Colon (tissue), 2 donors: ENCODE measurements around the gene ZNF281.

ENCODE experiments used
- FAIRE-seq: peaks from 2 replicates; lab custom pipeline; 2012; peaks lifted over from hg19 to GRCh38; lab: Jason Lieb, UNC
- donor health status: control.
- donor health status: control.

The ZNF281 gene

DNA sequence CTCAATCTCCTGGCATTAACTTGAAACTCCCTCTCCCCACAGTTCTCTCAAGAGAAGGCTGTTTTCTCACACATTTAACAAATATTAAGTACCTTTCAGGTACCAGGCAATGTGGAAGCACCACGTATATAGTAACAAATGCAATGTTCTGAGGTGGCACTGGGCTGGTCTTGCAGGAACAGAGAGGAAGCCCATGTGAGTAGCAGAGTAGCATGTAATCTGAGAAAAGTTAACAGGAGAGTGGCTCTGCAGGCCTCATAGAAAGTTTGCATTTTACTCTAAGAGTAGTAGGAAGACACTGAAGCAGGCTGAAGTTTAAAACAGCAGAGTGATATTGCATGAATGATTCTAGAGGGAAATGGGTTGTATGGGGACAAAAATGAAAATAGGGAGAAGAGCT lies 21.0 kb downstream of the ZNF281 start:
- no peak for FAIRE-seq

DNA sequence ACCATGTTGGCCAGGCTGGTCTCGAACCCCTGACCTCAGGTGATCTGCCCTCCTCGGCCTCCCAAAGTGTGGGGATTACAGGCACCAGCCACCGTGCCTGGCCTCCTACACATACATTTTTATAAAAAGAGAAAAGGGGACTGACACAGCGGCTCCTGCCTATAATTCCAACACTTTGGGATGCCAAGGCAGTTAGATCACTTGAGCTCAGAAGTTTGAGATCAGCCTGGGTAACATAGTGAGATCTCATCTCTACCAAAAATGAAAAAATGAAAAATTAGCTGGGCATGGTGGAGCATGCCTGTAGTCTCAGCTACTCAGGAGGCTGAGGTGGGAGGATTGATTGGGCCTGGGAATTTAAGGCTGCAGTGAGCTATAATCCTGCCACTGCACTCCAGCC lies 23.4 kb downstream of the ZNF281 start:
- no peak for FAIRE-seq

DNA sequence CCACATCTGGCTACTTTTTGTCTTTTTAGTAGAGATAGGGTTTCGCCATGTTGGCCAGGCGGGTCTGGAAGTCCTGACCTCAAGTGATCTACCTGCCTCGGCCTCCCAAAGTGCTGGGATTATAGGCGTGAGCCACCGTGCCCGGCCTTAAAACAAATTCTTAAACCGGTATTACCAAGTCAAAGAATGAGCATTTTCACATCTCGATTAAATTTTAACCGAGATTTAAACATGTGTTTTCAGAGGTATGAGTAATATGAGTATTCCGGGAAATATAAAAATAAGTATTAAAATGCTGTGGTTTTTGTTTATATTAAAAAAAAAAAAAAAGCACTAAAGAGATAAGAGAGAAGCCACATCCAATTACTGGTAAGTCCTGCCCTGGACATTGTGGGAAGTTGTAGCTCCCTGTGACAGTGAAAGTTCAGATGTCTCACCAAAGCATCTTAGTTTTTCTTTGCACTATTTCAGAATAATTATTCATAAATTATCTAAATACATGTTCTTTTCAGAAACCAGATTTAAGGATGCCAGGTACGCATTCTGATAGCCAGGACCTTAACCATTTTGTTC lies 24.9 kb downstream of the ZNF281 start:
- FAIRE-seq = no peak

DNA sequence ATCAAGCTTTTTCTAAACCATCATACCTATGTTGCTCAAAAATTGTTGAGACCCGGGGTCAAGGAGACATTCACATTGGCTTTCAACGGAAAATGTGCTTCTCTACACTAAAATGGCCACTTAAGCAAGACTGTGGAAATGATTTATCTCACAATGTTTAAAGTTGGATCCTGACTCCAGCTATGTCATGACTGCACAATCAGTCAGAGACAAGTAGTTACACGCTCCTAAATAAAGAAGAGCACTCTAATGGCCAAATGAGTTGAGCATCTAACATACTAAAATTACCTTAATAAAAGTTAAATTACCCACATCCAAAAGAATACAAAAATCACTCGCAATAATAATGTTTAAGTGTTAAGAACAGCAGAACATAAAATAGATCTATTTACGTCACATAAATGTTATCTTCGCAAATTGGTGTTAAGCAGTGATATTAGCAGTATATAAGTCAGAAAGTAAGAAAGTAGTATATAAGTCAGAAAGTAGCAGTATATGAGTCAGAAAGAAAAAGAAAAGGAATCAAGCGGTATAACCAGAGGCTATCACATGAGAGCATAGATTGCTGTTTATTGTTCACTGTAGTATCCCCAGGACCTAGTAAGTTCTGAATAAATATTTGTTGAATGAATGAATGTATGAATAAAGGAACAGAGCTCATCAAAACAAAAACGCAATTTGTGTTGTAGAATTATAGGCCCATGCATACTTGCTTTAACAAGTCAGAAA lies 28.4 kb downstream of the ZNF281 start:
- no peak for FAIRE-seq

DNA sequence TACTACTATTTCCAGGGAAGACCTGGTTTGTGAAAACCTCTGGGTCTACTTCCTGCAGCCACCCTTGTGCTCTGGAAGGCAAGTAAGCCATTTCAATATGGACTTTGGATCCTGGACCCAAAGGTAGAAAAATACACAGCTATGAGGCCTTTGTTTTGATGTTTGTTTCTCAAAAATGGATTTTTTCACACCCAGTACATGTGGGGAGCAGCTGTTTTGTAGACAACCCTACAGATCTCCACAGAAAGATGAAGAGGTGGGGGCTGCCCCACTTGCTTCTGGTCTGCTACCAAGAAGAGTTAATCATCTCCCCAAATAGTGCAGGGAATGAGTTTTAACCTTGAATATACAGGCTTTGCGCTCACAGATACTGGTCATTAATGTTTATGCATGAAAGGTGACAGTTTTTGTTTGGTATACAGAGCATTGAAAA lies 29.2 kb downstream of the ZNF281 start:
- FAIRE-seq = no peak

DNA sequence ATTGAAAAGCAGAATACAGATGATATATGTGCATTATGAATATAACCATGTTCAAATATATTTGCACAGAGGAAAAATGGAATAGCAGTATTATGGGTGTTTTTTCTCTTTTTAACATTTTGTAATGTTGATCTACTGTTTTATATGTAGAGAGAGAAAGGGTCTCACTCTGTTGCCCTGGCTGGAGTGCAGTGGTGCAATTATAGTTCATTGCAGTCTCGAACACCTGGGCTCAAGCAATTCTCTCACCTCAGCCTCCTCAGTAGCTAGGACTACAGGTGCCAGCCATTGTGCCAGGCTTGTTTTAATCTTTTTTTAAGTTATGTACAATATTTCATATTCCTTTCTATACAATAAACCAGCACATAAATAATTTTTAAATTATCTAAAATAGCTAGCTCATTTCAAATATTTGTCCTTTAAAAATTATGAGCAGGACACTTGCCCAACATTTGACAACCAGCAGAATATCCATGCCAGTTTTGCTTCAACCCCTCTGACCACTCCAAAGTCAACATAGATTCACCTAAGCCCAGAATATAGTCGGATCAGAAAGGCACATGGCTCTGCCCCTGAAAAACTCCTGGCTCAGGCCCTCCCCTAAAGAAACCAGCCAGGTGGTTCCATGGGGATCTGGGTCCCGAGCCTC lies 29.8 kb downstream of the ZNF281 start:
- FAIRE-seq = no peak

DNA sequence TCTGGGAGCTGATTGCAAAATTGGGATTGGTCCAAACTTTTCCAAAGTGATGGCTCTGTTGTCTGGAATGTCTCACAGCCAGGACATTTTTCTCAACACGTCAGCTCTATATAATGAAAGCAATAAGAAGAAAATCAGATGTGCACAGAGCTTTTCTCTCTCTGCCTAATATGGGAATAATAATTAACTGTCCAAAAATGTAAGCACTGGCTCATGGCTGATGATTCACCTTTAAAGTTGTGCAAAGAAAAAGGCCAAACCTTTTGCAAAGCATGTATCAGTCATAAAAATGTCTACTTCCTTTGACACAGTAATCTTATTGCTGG lies 30.4 kb downstream of the ZNF281 start:
- FAIRE-seq = no peak

DNA sequence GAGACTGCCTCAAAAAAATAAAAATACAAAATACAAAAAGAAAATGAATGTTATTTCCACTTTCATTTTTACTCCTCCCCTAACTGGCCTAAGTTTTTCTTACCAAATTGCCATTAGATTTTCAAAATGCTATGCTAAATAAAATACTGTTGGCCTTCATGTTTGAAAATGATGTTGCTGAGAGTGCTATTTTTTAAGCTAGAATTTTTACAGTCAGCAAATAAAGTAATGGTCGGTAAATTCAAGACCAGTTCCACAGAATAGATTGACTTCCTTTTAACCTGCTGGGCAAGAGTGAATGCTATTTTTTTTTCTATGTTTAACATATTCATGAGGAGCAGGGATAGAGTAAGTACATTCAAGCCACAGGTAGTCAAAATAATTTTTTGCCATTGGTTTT lies 31.7 kb downstream of the ZNF281 start:
- no peak for FAIRE-seq

DNA sequence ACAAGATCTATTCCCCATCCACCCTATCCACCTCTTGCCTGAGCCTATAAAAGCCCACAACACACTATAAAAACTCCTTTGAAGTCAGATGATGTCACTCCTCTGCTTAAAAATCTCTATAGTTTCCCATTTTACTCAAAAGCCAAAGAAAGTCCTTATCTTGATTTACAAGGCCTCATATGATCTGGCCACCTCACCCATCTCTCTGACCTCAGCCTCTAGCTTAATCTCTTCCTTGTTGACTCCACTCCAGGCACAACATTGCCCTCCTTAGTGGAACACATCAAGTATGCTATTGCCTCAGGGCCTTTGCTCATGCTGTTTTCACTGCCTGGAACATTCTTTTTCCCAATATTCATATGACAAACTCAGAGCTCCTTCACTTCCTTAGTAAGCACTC lies 33.3 kb downstream of the ZNF281 start:
- no peak for FAIRE-seq

DNA sequence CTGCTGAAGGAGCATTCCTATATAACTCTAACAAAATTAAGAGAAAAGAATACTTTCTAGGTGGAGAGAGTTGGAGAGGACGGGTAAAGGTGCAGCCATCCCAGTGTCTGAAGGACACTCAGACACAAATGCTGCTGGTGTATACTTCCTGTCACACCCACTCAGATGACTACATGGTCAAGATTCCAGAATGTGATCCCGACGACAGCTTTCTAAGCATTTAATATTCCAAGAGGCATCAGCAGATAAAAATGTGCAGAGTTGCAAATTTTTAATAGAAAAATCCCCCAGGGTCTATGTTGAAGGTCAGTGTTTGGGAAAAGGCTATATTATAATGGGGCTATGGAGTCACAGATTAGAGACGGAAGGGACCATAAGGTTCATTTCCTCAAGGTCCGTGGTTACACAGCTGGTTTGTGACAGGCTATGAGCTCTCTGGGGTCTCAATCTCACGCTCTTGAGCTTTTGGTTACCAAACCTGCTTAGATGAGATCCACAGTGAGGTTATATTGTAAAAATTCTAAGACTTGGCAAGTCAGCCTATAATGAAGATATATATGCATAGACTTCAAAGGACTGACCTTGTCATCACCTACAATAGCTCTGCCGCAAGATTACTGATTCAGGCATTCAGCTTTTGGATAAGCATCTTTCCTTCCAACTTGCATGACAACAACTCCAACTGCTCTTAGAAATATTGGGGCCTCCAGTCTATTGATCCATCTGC lies 35.1 kb downstream of the ZNF281 start:
- no peak for FAIRE-seq

DNA sequence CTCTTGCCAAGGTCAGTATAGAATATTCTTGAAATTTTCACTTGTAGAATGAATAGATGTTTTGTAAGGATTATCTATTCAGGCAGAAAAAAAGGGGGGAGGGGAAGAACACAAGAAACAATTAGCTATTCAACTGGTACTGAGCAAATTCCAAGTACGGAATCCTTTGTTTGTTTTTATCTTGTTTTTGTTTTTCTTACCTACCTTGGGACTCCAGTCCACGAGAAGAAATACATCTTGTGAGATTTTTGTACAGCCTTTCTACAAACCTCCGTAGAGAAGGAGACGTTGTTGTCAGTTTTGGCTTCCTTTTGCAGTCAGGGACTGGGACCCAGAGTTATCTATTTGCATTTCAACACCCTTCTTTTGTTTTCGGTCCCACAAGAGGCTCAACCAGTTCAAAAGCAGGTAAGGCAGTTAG lies 36.0 kb downstream of the ZNF281 start:
- no peak for FAIRE-seq

DNA sequence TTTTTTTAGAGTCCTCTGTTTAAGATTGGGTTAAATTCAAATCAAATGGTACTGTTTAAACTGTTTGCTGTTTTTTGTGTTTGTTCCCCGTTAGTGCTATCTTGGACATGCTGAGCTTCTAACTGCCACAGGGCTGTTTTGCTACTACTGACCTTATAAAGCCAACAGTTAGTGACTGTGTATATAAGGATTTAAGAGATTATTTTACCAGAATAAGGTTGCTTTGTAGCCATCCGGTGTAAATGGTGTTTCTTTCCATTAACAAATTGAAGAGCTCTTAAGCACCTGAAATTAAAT lies 37.0 kb downstream of the ZNF281 start:
- FAIRE-seq = no peak

DNA sequence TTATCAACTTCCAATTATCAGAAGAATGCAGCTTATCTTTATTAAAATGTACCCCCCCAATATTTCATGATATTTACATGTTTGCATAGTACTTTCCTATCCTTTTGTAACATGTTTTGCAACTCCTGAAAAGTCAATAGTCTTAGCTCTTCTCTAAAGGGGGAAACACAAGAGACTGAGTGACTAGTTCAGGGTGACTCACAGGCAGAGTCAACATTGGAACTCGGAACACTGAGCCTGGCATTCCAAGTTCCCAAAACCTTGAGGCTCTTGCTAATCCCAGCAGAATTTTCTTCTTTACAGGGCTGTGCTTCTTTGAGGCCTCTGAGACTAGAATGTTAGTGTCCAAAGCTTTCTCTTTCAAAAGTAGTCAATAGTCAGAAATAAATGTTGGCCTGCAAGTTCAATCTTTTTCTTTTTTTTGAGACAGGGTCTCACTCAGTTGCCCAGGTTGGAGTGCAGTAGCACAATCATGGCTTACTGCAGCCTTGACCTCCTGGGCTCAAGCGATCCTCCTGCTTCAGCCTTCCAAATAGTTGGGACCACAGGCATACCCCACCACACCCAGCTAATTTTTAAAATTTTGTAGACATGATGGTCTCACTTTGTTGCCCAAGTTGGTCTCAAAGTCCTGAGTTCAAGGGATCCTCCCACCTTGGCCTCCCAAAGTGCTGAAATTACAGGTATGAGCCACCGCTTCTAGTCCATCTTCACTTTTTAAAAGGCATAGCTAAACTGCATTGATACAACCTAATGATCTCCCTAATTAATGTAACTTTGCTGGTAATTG lies 37.5 kb downstream of the ZNF281 start:
- no peak for FAIRE-seq

DNA sequence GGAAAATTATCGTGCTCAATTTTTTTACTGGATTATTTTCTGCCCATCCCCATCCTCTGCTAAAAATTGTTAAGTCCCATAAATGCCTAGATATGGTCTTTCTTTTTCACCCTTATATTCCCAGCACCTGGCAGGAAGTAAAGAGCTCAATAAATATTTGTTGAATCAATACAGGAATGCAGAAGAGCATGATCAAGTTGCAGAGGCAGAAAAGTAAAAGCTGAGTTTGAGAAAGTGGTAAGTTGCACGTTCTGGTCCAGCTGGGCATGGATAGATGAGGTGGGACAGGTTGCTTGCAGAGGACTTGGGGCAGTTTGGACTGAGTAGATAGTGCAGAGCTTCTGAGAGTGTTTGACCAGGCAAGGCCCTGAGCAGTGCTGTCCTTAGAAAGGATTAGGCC lies 40.1 kb downstream of the ZNF281 start:
- no peak for FAIRE-seq

DNA sequence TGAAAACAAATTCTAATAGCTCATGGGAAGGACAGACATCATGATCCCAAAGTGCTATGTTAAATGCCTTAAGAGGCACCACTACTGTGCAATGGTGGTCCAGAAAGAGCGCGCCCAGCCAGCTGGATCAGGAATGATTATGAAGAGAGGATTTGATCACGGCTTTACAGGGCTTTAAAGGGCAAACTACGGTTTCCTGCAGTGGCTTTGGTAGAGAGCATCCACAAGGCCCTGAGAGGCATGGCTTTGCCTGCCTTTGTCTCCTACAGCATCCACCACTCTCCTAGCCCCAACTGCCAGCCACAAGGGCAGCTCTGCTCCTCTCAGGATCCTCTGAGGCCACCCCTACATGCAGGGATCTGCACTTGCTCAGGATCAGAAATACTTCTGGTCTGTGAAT lies 40.7 kb downstream of the ZNF281 start:
- no peak for FAIRE-seq

DNA sequence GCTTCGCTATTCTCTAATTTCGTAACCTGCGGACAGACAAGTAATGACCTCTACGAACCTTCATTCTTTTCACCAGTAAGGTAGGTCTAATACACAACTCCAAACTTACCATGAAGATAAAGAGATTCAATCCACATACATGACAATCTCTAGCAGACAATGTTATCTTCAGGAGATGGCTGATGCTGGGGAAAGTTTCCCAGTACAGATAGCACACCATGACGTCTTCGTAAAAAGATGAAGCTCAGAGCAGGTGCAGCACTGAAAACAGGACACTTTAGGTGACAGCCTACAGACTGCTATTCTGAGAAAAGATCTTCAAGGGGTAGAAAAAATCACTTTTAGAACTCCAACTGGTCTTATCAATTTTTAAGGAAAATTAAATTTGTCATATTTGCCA lies 41.3 kb downstream of the ZNF281 start:
- no peak for FAIRE-seq

DNA sequence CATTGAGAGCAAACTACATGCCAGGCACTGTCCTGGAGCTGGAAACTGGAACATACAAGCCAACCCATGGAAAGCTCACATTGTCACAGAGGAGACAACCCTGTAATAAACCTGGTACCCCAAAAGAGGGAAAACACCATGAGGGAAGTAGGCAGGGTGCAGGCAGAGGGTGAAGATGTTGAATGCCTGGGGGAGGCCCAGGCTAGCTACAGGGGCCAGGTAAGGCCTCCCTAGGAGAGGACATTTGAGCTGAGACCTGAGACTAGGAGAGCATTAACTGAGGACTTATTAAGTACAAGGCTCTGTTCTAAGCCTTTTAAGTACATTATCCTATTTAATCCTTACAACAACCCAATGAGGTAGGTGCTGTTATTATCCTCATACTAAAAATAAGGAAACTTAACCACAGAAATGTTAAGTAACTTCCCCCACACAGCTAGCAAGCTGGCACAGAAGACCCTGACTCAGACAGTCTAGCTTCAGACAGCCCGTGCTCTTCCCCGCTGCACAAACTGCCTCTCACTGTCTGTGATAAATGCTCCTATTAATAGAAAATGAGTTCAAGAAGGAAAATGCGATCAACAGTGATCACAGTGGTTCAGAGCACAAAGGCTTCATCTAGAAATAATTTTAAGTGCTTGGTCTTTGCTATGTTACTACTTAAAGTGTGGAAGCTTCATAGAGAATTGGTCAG lies 41.8 kb downstream of the ZNF281 start:
- FAIRE-seq = no peak

DNA sequence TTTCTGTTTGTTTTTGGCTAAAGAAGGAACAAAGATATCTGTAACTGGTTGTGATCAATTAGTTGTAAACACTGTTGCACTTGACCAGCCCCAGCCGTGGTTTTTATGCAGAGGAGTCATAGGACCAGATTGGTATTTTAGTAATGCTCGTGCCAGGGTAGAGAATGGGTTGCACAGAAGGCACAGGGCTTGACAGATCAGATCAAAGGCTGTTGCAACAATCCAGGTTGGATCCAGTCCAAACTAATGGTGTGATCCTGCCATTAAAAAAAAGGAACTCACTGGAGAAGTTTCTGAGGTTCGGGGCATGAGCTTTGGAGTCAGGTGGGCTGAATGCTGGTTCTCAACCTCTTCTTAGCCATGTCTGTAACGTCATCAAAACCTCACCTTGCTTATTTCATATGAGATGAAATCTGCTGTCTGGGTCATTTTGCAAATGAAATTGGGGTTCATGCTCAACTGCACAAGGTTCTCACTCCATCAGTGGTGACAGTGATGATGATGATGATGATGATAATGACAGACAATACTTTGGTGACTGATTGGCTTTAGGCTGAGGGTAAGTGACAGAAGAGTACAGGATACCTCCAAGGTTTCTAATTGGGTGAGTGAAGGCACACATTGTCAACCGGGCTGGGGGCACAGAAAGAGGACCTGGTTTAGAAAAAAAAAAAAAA lies 43.1 kb downstream of the ZNF281 start:
- no peak for FAIRE-seq

DNA sequence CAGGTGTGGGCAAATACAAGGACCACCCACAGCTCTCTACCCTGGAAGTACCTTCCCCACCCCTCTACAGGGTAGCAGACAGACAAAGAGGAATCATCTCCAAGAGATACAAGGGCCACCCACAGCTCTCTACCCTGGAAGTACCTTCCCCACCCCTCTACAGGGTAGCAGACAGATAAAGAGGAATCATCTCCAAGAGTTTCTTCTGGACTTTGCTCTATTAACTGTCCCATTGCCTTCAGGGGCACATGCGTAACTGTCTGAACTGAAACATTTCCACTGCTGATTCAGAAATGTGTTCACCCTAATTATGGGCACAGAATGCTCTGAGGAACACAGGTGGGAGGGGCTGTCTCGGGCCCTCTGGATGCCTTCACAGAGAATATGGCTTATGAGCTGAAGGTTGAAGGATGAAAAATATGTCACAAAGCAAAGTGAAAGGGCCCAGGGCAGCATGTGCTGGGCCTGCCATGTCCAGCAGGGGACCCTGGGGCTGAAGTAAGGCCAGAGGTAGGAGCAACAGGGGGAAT lies 43.9 kb downstream of the ZNF281 start:
- FAIRE-seq = no peak

DNA sequence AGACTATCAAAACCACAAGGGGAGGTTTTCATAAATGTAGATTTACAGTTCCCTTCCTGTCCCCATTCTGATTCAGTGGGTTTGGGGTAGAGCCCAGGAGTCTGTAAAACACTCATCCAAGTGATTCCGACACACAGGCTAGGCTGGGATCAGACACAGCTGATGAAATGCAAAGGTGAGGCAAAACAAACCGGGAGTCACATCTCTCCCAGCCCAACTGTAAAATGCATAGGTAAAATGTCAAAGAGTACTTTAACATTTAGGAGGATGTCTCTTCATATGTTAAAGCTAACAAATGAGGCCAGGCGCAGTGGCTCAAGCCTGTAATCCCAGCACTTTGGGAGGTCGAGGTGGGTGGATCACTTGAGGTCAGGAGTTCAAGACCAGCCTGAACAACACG lies 45.0 kb downstream of the ZNF281 start:
- no peak for FAIRE-seq

DNA sequence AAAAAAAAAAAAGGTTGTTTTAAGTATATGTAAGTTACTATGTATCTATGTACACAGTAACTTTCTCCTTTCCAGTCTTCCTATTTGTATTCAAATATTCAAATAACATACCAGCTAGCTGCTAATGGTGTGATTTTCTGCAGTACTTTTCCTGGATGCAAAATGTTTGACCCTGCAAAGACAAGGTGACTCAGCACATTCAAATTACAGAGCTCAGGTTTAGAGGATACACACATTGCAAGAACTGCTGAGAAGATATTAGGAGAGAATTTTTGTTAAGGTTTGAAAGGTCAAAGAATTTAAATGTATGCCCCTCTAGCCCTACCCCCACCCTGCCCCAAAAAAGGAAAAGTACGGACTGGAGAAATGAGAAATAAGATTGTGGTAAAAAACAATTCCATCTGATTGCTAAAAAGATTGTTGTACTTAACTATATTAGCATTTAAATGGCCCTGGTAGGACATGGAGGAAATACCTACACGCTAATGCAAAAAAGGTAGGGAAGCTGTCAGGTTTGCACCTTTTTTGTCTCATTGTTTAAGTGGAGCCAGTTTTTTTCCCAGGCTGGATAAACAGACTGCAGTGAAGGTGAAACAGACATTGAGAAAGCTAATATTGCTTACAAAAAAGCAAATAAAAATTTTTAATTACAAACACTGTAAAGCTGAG lies 45.6 kb downstream of the ZNF281 start:
- FAIRE-seq = no peak
